Measurements from ENCODE around the gene TNK1.
A peak's percentile ranks its signal among the peaks of the same experiment; 100 is the strongest.

TNK1 gene

GRCh38 chr17:7436556-7437368 is 55.9 kb downstream of the TNK1 start:
- no peak for TF ChIP-seq ZNF274 (IDR thresholded peaks at IDR 0.05; ENCODE audit: low read depth, low read length)
- peak overlapping the region; percentile 61; the same call in 1 of the 2 replicates for H3K4me3 ChIP-seq (ENCODE audit: low read length)

GRCh38 chr17:7437369-7437863 is 56.5 kb downstream of the TNK1 start:
- no peak overlapping the region; the same call in 1 of the 2 replicates for H3K4me3 ChIP-seq (ENCODE audit: low read length)
- TF ChIP-seq ZNF274 (IDR thresholded peaks at IDR 0.05; ENCODE audit: low read depth, low read length), result no peak

- no peak for TF ChIP-seq ZNF274 (IDR thresholded peaks at IDR 0.05; ENCODE audit: low read depth, low read length)
- peak overlapping the region; percentile 3; the same call in 1 of the 2 replicates for H3K4me3 ChIP-seq (ENCODE audit: low read length)
Observed at GRCh38 chr17:7437950-7438614, 57.2 kb downstream of the TNK1 start.

- no peak overlapping the region; the same call in 1 of the 2 replicates for H3K4me3 ChIP-seq (ENCODE audit: low read length)
Observed at GRCh38 chr17:7438656-7439460, 58.0 kb downstream of the TNK1 start.

More at GRCh38 chr17:7438656-7439460, 58.0 kb downstream of the TNK1 start:
- no peak for TF ChIP-seq ZNF274 (IDR thresholded peaks at IDR 0.05; ENCODE audit: low read depth, low read length)
